ENCODE data around the gene LNPEP.

- TF ChIP-seq CTCF (IDR thresholded peaks at IDR 0.05; ENCODE audit: low read depth, low read length, poor library complexity, severe bottlenecking) (no peak), EZH2phosphoT487 (IDR thresholded peaks at IDR 0.05; ENCODE audit: borderline replicate concordance, low read length) (no peak)
Measured at GRCh38 chr5:96994493-96994892, 58.6 kb downstream of the LNPEP start.
